ENCODE measurements around the gene MAN2B1.
"Not testable (repeated sequence)": the region's sequence is repeated elsewhere in the genome, so short reads cannot be mapped to it uniquely, and the experiment has no call there.

DNA sequence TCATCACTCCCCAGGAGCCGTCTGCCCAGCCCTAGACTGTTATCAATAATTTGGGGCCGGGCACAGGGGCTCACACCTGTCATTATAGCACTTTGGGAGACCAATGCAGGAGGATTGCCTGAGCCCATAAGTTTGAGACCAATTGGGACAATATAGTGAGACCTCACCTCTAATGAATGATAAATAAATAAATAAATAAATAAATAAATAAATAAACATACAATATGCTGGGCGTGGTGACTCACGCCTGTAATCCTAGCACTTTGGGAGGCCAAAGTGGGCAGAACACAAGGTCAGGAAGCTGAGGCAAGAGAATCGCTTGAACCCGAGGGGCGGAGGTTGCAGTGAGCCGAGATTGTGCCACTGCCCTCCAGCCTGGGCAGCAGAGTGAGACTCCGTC is 46.8 kb upstream of the MAN2B1 start:
- TF ChIP-seq, protein P1, sequence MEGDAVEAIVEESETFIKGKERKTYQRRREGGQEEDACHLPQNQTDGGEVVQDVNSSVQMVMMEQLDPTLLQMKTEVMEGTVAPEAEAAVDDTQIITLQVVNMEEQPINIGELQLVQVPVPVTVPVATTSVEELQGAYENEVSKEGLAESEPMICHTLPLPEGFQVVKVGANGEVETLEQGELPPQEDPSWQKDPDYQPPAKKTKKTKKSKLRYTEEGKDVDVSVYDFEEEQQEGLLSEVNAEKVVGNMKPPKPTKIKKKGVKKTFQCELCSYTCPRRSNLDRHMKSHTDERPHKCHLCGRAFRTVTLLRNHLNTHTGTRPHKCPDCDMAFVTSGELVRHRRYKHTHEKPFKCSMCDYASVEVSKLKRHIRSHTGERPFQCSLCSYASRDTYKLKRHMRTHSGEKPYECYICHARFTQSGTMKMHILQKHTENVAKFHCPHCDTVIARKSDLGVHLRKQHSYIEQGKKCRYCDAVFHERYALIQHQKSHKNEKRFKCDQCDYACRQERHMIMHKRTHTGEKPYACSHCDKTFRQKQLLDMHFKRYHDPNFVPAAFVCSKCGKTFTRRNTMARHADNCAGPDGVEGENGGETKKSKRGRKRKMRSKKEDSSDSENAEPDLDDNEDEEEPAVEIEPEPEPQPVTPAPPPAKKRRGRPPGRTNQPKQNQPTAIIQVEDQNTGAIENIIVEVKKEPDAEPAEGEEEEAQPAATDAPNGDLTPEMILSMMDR (IDR thresholded peaks at IDR 0.05; ENCODE audit: low read depth, low read length, poor library complexity, severe bottlenecking), result not testable (repeated sequence)
- not testable (repeated sequence) for TF ChIP-seq EZH2phosphoT487 (IDR thresholded peaks at IDR 0.05; ENCODE audit: borderline replicate concordance, low read length)

Measured in DOHH2 (cell line).